H1 (cell line): ENCODE results near the gene SLC6A7. TPM values are rescaled to one million over a fixed set of nuclear protein-coding genes. Genes with fewer than 3 reads are reported as not detected.

Source experiments
- polyA plus RNA-seq, 7 experiments: library from polyadenylated mRNA; depleted of rRNA in 3 of 7; stranded (reverse) in 5 of 7; unstranded in 2 of 7; fragments of >200 nt in 5 of 7; fragments of 200-250 nt in 2 of 7; gene quantifications; 1 replicate in 5 of 7; 2 replicates in 1 of 7; 4 replicates in 1 of 7; pipeline versions ENCODE4 v1.2.1 to v1.2.3, GENCODE V29; 2011 to 2013; ENCODE audit warnings: missing spikeins in 2 of 7, mixed read lengths in 2 of 7
- total RNA-seq: library from RNA; stranded (reverse); fragmentation: NEBNext Ultra II Directional; extraction: Animal tissue kit (Norgen Biotek cat#: 25700); gene quantifications from 2 replicates; pipeline ENCODE4 v1.2.1, GENCODE V29; 2021
- TF ChIP-seq, protein P1 (sequence below): fragments of 300-600 bp; sonication (generic); IDR thresholded peaks from 2 replicates; pipeline ENCODE4 v1.7.1; 2012; ENCODE audit warnings: low read length, moderate library complexity, mild to moderate bottlenecking, inconsistent platforms; ENCODE audit not compliant: insufficient replicate concordance

The SLC6A7 gene
- total and polyA plus RNA-seq, 2 of the 8 experiments (the other 6 are each of a cell fraction or from before 2014, with no cell fraction given): 0.07 to 0.12 TPM

DNA sequence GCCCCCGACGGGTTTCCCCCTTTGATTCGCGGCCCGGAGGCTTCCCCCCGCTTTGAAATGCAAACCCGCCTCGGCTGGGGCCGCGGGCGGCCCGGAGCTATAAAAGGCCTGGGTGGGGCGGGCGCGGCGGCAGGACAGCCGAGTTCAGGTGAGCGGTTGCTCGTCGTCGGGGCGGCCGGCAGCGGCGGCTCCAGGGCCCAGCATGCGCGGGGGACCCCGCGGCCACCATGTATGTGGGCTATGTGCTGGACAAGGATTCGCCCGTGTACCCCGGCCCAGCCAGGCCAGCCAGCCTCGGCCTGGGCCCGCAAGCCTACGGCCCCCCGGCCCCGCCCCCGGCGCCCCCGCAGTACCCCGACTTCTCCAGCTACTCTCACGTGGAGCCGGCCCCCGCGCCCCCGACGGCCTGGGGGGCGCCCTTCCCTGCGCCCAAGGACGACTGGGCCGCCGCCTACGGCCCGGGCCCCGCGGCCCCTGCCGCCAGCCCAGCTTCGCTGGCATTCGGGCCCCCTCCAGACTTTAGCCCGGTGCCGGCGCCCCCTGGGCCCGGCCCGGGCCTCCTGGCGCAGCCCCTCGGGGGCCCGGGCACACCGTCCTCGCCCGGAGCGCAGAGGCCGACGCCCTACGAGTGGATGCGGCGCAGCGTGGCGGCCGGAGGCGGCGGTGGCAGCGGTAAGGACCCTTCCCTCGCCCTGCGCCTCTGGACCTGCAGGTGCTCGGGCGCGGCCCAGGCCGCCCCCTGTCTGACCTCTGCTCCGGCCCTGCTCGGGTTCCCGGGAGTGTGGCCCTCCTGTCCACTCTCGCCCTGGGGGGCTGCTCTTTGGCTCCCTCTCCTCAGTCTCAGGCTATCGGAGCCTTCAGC is 23.0 kb upstream of the SLC6A7 start, which contains the start of gene CDX1 (continued):
- TF ChIP-seq, protein P1, sequence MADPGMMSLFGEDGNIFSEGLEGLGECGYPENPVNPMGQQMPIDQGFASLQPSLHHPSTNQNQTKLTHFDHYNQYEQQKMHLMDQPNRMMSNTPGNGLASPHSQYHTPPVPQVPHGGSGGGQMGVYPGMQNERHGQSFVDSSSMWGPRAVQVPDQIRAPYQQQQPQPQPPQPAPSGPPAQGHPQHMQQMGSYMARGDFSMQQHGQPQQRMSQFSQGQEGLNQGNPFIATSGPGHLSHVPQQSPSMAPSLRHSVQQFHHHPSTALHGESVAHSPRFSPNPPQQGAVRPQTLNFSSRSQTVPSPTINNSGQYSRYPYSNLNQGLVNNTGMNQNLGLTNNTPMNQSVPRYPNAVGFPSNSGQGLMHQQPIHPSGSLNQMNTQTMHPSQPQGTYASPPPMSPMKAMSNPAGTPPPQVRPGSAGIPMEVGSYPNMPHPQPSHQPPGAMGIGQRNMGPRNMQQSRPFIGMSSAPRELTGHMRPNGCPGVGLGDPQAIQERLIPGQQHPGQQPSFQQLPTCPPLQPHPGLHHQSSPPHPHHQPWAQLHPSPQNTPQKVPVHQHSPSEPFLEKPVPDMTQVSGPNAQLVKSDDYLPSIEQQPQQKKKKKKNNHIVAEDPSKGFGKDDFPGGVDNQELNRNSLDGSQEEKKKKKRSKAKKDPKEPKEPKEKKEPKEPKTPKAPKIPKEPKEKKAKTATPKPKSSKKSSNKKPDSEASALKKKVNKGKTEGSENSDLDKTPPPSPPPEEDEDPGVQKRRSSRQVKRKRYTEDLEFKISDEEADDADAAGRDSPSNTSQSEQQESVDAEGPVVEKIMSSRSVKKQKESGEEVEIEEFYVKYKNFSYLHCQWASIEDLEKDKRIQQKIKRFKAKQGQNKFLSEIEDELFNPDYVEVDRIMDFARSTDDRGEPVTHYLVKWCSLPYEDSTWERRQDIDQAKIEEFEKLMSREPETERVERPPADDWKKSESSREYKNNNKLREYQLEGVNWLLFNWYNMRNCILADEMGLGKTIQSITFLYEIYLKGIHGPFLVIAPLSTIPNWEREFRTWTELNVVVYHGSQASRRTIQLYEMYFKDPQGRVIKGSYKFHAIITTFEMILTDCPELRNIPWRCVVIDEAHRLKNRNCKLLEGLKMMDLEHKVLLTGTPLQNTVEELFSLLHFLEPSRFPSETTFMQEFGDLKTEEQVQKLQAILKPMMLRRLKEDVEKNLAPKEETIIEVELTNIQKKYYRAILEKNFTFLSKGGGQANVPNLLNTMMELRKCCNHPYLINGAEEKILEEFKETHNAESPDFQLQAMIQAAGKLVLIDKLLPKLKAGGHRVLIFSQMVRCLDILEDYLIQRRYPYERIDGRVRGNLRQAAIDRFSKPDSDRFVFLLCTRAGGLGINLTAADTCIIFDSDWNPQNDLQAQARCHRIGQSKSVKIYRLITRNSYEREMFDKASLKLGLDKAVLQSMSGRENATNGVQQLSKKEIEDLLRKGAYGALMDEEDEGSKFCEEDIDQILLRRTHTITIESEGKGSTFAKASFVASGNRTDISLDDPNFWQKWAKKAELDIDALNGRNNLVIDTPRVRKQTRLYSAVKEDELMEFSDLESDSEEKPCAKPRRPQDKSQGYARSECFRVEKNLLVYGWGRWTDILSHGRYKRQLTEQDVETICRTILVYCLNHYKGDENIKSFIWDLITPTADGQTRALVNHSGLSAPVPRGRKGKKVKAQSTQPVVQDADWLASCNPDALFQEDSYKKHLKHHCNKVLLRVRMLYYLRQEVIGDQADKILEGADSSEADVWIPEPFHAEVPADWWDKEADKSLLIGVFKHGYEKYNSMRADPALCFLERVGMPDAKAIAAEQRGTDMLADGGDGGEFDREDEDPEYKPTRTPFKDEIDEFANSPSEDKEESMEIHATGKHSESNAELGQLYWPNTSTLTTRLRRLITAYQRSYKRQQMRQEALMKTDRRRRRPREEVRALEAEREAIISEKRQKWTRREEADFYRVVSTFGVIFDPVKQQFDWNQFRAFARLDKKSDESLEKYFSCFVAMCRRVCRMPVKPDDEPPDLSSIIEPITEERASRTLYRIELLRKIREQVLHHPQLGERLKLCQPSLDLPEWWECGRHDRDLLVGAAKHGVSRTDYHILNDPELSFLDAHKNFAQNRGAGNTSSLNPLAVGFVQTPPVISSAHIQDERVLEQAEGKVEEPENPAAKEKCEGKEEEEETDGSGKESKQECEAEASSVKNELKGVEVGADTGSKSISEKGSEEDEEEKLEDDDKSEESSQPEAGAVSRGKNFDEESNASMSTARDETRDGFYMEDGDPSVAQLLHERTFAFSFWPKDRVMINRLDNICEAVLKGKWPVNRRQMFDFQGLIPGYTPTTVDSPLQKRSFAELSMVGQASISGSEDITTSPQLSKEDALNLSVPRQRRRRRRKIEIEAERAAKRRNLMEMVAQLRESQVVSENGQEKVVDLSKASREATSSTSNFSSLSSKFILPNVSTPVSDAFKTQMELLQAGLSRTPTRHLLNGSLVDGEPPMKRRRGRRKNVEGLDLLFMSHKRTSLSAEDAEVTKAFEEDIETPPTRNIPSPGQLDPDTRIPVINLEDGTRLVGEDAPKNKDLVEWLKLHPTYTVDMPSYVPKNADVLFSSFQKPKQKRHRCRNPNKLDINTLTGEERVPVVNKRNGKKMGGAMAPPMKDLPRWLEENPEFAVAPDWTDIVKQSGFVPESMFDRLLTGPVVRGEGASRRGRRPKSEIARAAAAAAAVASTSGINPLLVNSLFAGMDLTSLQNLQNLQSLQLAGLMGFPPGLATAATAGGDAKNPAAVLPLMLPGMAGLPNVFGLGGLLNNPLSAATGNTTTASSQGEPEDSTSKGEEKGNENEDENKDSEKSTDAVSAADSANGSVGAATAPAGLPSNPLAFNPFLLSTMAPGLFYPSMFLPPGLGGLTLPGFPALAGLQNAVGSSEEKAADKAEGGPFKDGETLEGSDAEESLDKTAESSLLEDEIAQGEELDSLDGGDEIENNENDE: no peak
- TF ChIP-seq, all 59 proteins: peak for 4
